ENCODE measurements around the gene NGB. TPM values are rescaled to one million over a fixed set of nuclear protein-coding genes. Genes with fewer than 3 reads are reported as not detected.

Gene NGB
- total and polyA plus RNA-seq, 12 donors = 0.17 to 15.4 (median 5.2) TPM; not detected in 4

- 59 to 83% (median 80%) methylated on average over 6 of the region's 6 CpGs for WGBS, 4 donors
- no peak for DNase-seq
- Histone ChIP-seq H3K4me1 (replicated peaks in 1 of 2) (no peaks in the 10 kb centered on the region), H3K27ac (no peak overlapping the region), H3K9me3 (replicated peaks in 1 of 3) (no peaks in the 10 kb centered on the region), H3K36me3 (replicated peaks in 1 of 2) (no peaks in the 10 kb centered on the region), H3K27me3 (no peaks in the 10 kb centered on the region), H3K4me3 (no peak overlapping the region)
- intact Hi-C loops (cut with DNase I) = no loop called here
- TF ChIP-seq CTCF (IDR thresholded peaks at IDR 0.05) (no peak), POLR2A (IDR thresholded peaks at IDR 0.05) (no peak)
Measured at GRCh38 chr14:77228056-77228455, 43.0 kb downstream of the NGB start.

- H3K27ac ChIP-seq = no peak overlapping the region
- no peak for TF ChIP-seq CTCF (IDR thresholded peaks at IDR 0.05)
- TF ChIP-seq POLR2A (IDR thresholded peaks at IDR 0.05) = no peak
- 79 to 90% (median 86%) methylated on average over 14 of the region's 14 CpGs for WGBS, 4 donors
- no peaks in the 10 kb centered on the region for H3K9me3 ChIP-seq (replicated peaks in 1 of 3)
- H3K27me3 ChIP-seq = no peaks in the 10 kb centered on the region
- H3K36me3 ChIP-seq (replicated peaks in 1 of 2) = no peaks in the 10 kb centered on the region
- H3K4me1 ChIP-seq (replicated peaks in 1 of 2) = no peaks in the 10 kb centered on the region
- no peak overlapping the region for H3K4me3 ChIP-seq
- peak in 1 of 7 donors; percentile 59 for DNase-seq
- intact Hi-C loops (cut with DNase I) = no loop called here
Measured at GRCh38 chr14:77225892-77226557, 45.0 kb downstream of the NGB start.

GRCh38 chr14:77225254-77225653 is 45.8 kb downstream of the NGB start:
- no peak for TF ChIP-seq POLR2A (IDR thresholded peaks at IDR 0.05)
- no peak for TF ChIP-seq CTCF (IDR thresholded peaks at IDR 0.05)
- no peaks in the 10 kb centered on the region for H3K36me3 ChIP-seq (replicated peaks in 1 of 2)
- H3K9me3 ChIP-seq (replicated peaks in 1 of 3) = no peaks in the 10 kb centered on the region
- H3K4me1 ChIP-seq (replicated peaks in 1 of 2) = no peaks in the 10 kb centered on the region
- no peaks in the 10 kb centered on the region for H3K27me3 ChIP-seq
- no peak overlapping the region for H3K27ac ChIP-seq
- no peak overlapping the region for H3K4me3 ChIP-seq
- intact Hi-C loops (cut with DNase I) = no loop called here
- 77 to 91% (median 81%) methylated on average over 9 to 12 of the region's 12 CpGs for WGBS, 4 donors
- DNase-seq = no peak

GRCh38 chr14:77224212-77224611 is 46.8 kb downstream of the NGB start:
- Histone ChIP-seq H3K4me1 (replicated peaks in 1 of 2) (no peaks in the 10 kb centered on the region), H3K4me3 (no peak overlapping the region), H3K36me3 (replicated peaks in 1 of 2) (no peaks in the 10 kb centered on the region), H3K9me3 (replicated peaks in 1 of 3) (no peaks in the 10 kb centered on the region), H3K27ac (no peak overlapping the region), H3K27me3 (no peaks in the 10 kb centered on the region)
- WGBS, 4 donors = 62 to 86% (median 67%) methylated on average over 4 of the region's 4 CpGs
- intact Hi-C loops (cut with DNase I) = no loop called here
- TF ChIP-seq CTCF (IDR thresholded peaks at IDR 0.05) = no peak
- TF ChIP-seq POLR2A (IDR thresholded peaks at IDR 0.05) = no peak
- no peak for DNase-seq
